ENCODE results near the gene SFRP2. TPM values are rescaled to one million over a fixed set of nuclear protein-coding genes. Genes with fewer than 3 reads are reported as not detected.

SFRP2 gene
- polyA plus RNA-seq, 3 donors, result not detected

DNA sequence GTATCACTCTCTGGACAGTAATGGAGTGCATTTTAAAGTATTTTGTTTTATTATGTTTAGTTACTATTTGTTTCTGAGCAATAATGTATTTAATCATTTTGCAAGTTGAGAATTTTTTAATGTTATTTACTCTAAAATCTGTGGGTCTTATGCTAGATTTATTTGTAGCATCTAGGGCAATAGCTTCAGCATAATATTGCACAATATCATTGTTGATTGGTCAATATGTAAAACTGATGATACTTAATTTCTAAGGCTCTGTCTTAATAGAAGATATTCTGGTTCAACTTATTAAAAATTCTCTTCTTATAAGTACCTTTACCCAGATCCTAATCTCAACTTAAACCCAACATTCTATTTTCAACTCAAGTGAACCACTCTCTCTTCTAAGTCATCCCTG, 11.5 kb downstream of the SFRP2 start:
- Mint-ChIP-seq H3K27ac (no peak overlapping the region), H3K9me3 (peaks cover 0 to 10% (median 3%) of the 10 kb centered on the region in 7 donors), H3K36me3 (no peaks in the 10 kb centered on the region), H3K4me1 (peaks cover 9% of the 10 kb centered on the region), H3K27me3 (ENCODE audit: low read depth in 3 of 3) (peaks cover 19 to 40% (median 32%) of the 10 kb centered on the region in 3 donors), H3K4me3 (no peak overlapping the region)
- H4K20me1 ChIP-seq (ENCODE audit: insufficient read depth, low read length), result no peaks in the 10 kb centered on the region
- TF ChIP-seq, protein P1, sequence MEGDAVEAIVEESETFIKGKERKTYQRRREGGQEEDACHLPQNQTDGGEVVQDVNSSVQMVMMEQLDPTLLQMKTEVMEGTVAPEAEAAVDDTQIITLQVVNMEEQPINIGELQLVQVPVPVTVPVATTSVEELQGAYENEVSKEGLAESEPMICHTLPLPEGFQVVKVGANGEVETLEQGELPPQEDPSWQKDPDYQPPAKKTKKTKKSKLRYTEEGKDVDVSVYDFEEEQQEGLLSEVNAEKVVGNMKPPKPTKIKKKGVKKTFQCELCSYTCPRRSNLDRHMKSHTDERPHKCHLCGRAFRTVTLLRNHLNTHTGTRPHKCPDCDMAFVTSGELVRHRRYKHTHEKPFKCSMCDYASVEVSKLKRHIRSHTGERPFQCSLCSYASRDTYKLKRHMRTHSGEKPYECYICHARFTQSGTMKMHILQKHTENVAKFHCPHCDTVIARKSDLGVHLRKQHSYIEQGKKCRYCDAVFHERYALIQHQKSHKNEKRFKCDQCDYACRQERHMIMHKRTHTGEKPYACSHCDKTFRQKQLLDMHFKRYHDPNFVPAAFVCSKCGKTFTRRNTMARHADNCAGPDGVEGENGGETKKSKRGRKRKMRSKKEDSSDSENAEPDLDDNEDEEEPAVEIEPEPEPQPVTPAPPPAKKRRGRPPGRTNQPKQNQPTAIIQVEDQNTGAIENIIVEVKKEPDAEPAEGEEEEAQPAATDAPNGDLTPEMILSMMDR (IDR thresholded peaks at IDR 0.05), result no peak
- no peaks in the 10 kb centered on the region for H3K36me3 ChIP-seq (replicated peaks in 1 of 2; ENCODE audit: control insufficient read depth in 1 of 2, insufficient read depth in 2 of 2, low read length in 2 of 2)
- H3K4me1 ChIP-seq (ENCODE audit: control insufficient read depth in 1 of 2, insufficient read depth in 2 of 2, low read length in 2 of 2), result no peaks in the 10 kb centered on the region
- no peaks in the 10 kb centered on the region for H3K9me3 ChIP-seq (replicated peaks in 1 of 2; ENCODE audit: control insufficient read depth in 1 of 2, insufficient read depth in 1 of 2, low read length in 2 of 2)
- no peak overlapping the region for H3K4me3 ChIP-seq (replicated peaks in 1 of 3; ENCODE audit: low read depth in 2 of 3, low read length in 3 of 3)
- intact Hi-C loops (cut with micrococcal nuclease), result no loop called here
- H3K27me3 ChIP-seq (ENCODE audit: control insufficient read depth in 2 of 2, insufficient read depth in 2 of 2, low read length in 2 of 2), result peaks cover 18 to 22% of the 10 kb centered on the region in 2 donors
- no peak overlapping the region for H3K27ac ChIP-seq (ENCODE audit: low read depth in 1 of 2, low read length in 2 of 2)
- no peak overlapping the region for H2AFZ ChIP-seq (ENCODE audit: insufficient read depth, low read depth, low read length, poor library complexity, severe bottlenecking)
- no peak for DNase-seq
- H3K9ac ChIP-seq (ENCODE audit: insufficient read depth, low read length, poor library complexity, severe bottlenecking), result no peak overlapping the region
- H3K79me2 ChIP-seq (ENCODE audit: insufficient read depth, low read length), result no peaks in the 10 kb centered on the region
- no peak overlapping the region for H3K4me2 ChIP-seq (replicated peaks; ENCODE audit: extremely low read depth, low read length, poor library complexity, severe bottlenecking)

DNA sequence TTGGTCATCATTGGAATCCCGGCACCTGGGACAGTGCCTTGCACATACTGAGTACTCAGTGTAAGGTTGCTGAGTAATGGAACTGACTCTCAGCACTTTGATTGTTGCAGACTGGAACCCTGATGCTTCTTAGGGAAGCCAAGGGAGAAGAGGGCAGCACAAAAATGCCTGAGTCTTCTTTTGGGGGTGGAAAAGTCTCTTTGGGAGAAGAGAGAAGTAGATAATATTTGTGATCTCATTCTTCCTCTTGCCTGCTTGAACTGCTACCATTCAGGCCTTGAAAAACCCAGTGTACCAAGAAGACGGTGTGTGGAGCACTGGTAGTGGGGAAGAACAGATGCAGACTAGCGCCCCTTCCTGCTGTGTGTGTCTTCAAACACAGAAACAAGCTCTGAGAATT, 12.3 kb downstream of the SFRP2 start:
- Histone ChIP-seq H3K4me2 (replicated peaks; ENCODE audit: extremely low read depth, low read length, poor library complexity, severe bottlenecking) (no peak overlapping the region), H3K79me2 (ENCODE audit: insufficient read depth, low read length) (no peaks in the 10 kb centered on the region), H3K9ac (ENCODE audit: insufficient read depth, low read length, poor library complexity, severe bottlenecking) (no peak overlapping the region), H4K20me1 (ENCODE audit: insufficient read depth, low read length) (no peaks in the 10 kb centered on the region), H2AFZ (ENCODE audit: insufficient read depth, low read depth, low read length, poor library complexity, severe bottlenecking) (no peak overlapping the region), H3K9me3 (replicated peaks in 1 of 2; ENCODE audit: control insufficient read depth in 1 of 2, insufficient read depth in 1 of 2, low read length in 2 of 2) (no peaks in the 10 kb centered on the region), H3K36me3 (replicated peaks in 1 of 2; ENCODE audit: control insufficient read depth in 1 of 2, insufficient read depth in 2 of 2, low read length in 2 of 2) (no peaks in the 10 kb centered on the region), H3K27me3 (ENCODE audit: control insufficient read depth in 2 of 2, insufficient read depth in 2 of 2, low read length in 2 of 2) (peaks cover 13 to 14% of the 10 kb centered on the region in 2 donors), H3K27ac (ENCODE audit: low read depth in 1 of 2, low read length in 2 of 2) (no peak overlapping the region), H3K4me1 (ENCODE audit: control insufficient read depth in 1 of 2, insufficient read depth in 2 of 2, low read length in 2 of 2) (no peaks in the 10 kb centered on the region), H3K4me3 (replicated peaks in 1 of 3; ENCODE audit: low read depth in 2 of 3, low read length in 3 of 3) (no peak overlapping the region)
- H3K27me3 Mint-ChIP-seq (ENCODE audit: low read depth in 3 of 3), result peaks cover 12 to 33% (median 28%) of the 10 kb centered on the region in 3 donors
- H3K4me1 Mint-ChIP-seq, result peaks cover 11% of the 10 kb centered on the region
- TF ChIP-seq, protein P1 (IDR thresholded peaks at IDR 0.05), result no peak
- no peak for DNase-seq
- H3K9me3 Mint-ChIP-seq, result peaks cover 0 to 11% (median 5%) of the 10 kb centered on the region in 7 donors
- intact Hi-C loops (cut with micrococcal nuclease), result no loop called here
- H3K27ac Mint-ChIP-seq, result peak overlapping the region in 1 of 7 donors; percentile 38
- 100% methylated on average over 1 of the region's 3 CpGs for WGBS (ENCODE audit: insufficient coverage)
- H3K4me3 Mint-ChIP-seq, result no peak overlapping the region
- no peaks in the 10 kb centered on the region for H3K36me3 Mint-ChIP-seq

Measured in CD14-positive monocyte (primary cell).